Gastrocnemius medialis (tissue), 4 donors: ENCODE data around the gene WNT10A.

Experiments used
- CTCF ChIP-seq, 5 experiments: fragments of 450-650 bp in 3 of 5; fragments of 200-600 bp in 2 of 5; sonication (generic) in 2 of 5; IDR thresholded peaks in 4 of 5; conservative IDR thresholded peaks in 1 of 5; 1 replicate in 4 of 5; 2 replicates in 1 of 5; pipeline ENCODE4 v1.5.1; 2016 to 2019; ENCODE audit warnings: antibody characterized with exemption in 5 of 5, mild to moderate bottlenecking in 3 of 5, moderate library complexity in 3 of 5
- POLR2A ChIP-seq, 2 donors: fragments of 450-650 bp; IDR thresholded peaks; one replicate each; pipeline ENCODE4 v1.6.1; 2017; ENCODE audit warnings: antibody characterized with exemption in 2 of 2, mild to moderate bottlenecking in 2 of 2, moderate library complexity in 2 of 2

DNA sequence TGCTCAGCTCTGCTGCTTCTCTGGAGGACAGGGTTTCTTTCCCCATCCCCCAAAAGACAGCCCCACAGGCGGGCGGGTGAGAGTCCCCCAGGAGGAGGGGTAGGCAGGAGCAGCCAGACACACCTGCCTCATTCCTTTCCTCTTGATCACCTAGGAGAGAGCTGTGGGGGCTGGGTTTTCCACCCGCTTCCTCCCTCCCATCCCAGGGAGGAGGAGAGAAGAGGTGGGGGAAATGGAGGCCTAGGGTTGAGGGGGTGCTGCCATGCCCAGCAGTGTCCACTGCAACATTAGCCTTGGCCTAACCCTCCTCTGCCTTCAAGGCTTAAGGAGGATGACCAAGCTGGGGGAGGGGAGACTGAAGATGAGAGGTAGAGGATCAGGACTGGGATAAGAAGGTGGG is 14.7 kb downstream of the WNT10A start:
- TF ChIP-seq CTCF (IDR thresholded peaks at IDR 0.05 in 4 of 5, conservative IDR thresholded peaks at IDR 0.05 in 1 of 5) (no peak), POLR2A (IDR thresholded peaks at IDR 0.05) (no peak)
